Measurements from ENCODE around the gene SLC6A6.

The SLC6A6 gene

GRCh38 chr3:14413381-14414071, 11.1 kb downstream of the SLC6A6 start:
- Histone ChIP-seq H3K9ac (ENCODE audit: low read length) (no peak overlapping the region), H3K9me3 (ENCODE audit: control insufficient read depth, low read depth, low read length) (no peaks in the 10 kb centered on the region), H3K36me3 (ENCODE audit: control insufficient read depth, low read depth, low read length) (peaks cover 14% of the 10 kb centered on the region), H3K4me1 (ENCODE audit: control insufficient read depth, low read depth, low read length) (peaks cover 27% of the 10 kb centered on the region), H3K27ac (ENCODE audit: low read length) (no peak overlapping the region), H3K27me3 (ENCODE audit: control insufficient read depth, insufficient read depth, low read length) (no peaks in the 10 kb centered on the region), H3K4me3 (ENCODE audit: low read length) (peak overlapping the region; percentile 8)

DNA sequence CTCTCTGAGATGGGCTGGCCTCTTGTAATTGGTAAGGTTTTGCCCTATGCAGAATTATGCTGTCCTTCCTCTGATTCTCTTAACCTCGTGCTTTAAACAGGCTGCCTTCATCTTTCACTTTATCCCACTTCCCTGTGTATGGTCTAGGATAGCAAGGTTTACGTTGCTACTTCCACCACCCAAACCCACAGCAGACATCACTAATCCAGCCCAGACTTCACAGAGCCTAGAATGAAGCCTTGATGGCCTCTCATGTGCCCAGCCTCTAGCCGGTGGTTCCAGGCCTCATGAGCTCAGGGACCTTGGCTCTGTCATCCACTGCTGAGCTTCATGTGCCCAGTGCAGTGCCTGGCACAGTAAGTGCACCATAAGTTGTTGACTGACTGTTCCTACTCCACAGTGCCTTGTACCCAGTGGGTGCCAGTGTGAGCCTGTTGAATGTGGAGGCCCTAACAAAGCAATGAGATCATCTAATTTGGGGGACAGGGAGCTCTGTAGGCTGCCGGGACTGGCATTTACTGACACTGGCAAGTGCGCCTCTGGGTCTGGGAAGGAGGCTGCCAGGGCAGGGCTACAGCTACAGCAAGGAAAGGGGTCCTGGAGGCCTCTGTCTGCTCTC, 12.5 kb downstream of the SLC6A6 start:
- peaks cover 14% of the 10 kb centered on the region for H3K36me3 ChIP-seq (ENCODE audit: control insufficient read depth, low read depth, low read length)
- no peaks in the 10 kb centered on the region for H3K9me3 ChIP-seq (ENCODE audit: control insufficient read depth, low read depth, low read length)
- H3K4me3 ChIP-seq (ENCODE audit: low read length): no peak overlapping the region
- no peaks in the 10 kb centered on the region for H3K27me3 ChIP-seq (ENCODE audit: control insufficient read depth, insufficient read depth, low read length)
- H3K9ac ChIP-seq (ENCODE audit: low read length): no peak overlapping the region
- H3K27ac ChIP-seq (ENCODE audit: low read length): no peak overlapping the region
- H3K4me1 ChIP-seq (ENCODE audit: control insufficient read depth, low read depth, low read length): peaks cover 27% of the 10 kb centered on the region

DNA sequence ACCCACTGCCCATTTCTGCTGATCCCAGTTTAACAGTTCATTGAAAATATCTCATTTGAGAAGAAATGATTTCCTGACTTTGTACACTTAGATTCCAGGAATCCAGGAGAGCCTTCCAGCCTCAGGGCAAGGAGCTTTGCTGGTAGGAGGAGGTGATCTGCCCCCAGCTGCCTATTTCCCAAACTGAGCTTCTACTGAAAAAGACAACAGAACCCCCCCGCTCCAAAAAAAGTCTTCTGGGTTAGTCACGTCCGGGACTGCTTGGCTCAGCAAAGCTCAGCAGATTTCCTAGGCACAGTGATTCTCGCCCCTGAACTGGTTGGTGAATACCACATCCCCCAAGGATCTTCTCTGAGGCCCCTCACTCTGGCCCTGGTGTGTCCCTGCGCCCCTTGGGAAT, 13.1 kb downstream of the SLC6A6 start:
- Histone ChIP-seq H3K4me1 (ENCODE audit: control insufficient read depth, low read depth, low read length) (peaks cover 27% of the 10 kb centered on the region), H3K36me3 (ENCODE audit: control insufficient read depth, low read depth, low read length) (peaks cover 14% of the 10 kb centered on the region), H3K4me3 (ENCODE audit: low read length) (no peak overlapping the region), H3K9ac (ENCODE audit: low read length) (no peak overlapping the region), H3K27me3 (ENCODE audit: control insufficient read depth, insufficient read depth, low read length) (no peaks in the 10 kb centered on the region), H3K9me3 (ENCODE audit: control insufficient read depth, low read depth, low read length) (no peaks in the 10 kb centered on the region), H3K27ac (ENCODE audit: low read length) (no peak overlapping the region)

GRCh38 chr3:14416453-14416852, 14.0 kb downstream of the SLC6A6 start:
- peaks cover 10% of the 10 kb centered on the region for H3K36me3 ChIP-seq (ENCODE audit: control insufficient read depth, low read depth, low read length)
- H3K9ac ChIP-seq (ENCODE audit: low read length): no peak overlapping the region
- H3K27me3 ChIP-seq (ENCODE audit: control insufficient read depth, insufficient read depth, low read length): no peaks in the 10 kb centered on the region
- no peaks in the 10 kb centered on the region for H3K9me3 ChIP-seq (ENCODE audit: control insufficient read depth, low read depth, low read length)
- H3K4me1 ChIP-seq (ENCODE audit: control insufficient read depth, low read depth, low read length): peaks cover 34% of the 10 kb centered on the region
- no peak overlapping the region for H3K27ac ChIP-seq (ENCODE audit: low read length)
- no peak overlapping the region for H3K4me3 ChIP-seq (ENCODE audit: low read length)

GRCh38 chr3:14418296-14419250, 16.2 kb downstream of the SLC6A6 start:
- H3K27me3 ChIP-seq (ENCODE audit: control insufficient read depth, insufficient read depth, low read length): no peaks in the 10 kb centered on the region
- H3K27ac ChIP-seq (ENCODE audit: low read length): no peak overlapping the region
- H3K4me1 ChIP-seq (ENCODE audit: control insufficient read depth, low read depth, low read length): peaks cover 36% of the 10 kb centered on the region
- no peak overlapping the region for H3K9ac ChIP-seq (ENCODE audit: low read length)
- H3K36me3 ChIP-seq (ENCODE audit: control insufficient read depth, low read depth, low read length): peaks cover 10% of the 10 kb centered on the region
- H3K9me3 ChIP-seq (ENCODE audit: control insufficient read depth, low read depth, low read length): no peaks in the 10 kb centered on the region
- H3K4me3 ChIP-seq (ENCODE audit: low read length): no peak overlapping the region

- Histone ChIP-seq H3K9me3 (ENCODE audit: control insufficient read depth, low read depth, low read length) (no peaks in the 10 kb centered on the region), H3K27ac (ENCODE audit: low read length) (no peak overlapping the region), H3K9ac (ENCODE audit: low read length) (no peak overlapping the region), H3K4me1 (ENCODE audit: control insufficient read depth, low read depth, low read length) (peaks cover 54% of the 10 kb centered on the region), H3K27me3 (ENCODE audit: control insufficient read depth, insufficient read depth, low read length) (no peaks in the 10 kb centered on the region), H3K36me3 (ENCODE audit: control insufficient read depth, low read depth, low read length) (peaks cover 4% of the 10 kb centered on the region), H3K4me3 (ENCODE audit: low read length) (peak overlapping the region; percentile 32)
Observed at GRCh38 chr3:14422016-14422963, 19.9 kb downstream of the SLC6A6 start.

GRCh38 chr3:14423197-14423743, 20.9 kb downstream of the SLC6A6 start:
- Histone ChIP-seq H3K9ac (ENCODE audit: low read length) (no peak overlapping the region), H3K27ac (ENCODE audit: low read length) (no peak overlapping the region), H3K36me3 (ENCODE audit: control insufficient read depth, low read depth, low read length) (no peaks in the 10 kb centered on the region), H3K4me3 (ENCODE audit: low read length) (peak overlapping the region; percentile 32), H3K27me3 (ENCODE audit: control insufficient read depth, insufficient read depth, low read length) (no peaks in the 10 kb centered on the region), H3K9me3 (ENCODE audit: control insufficient read depth, low read depth, low read length) (no peaks in the 10 kb centered on the region), H3K4me1 (ENCODE audit: control insufficient read depth, low read depth, low read length) (peaks cover 49% of the 10 kb centered on the region)

- H3K27ac ChIP-seq (ENCODE audit: low read length): no peak overlapping the region
- no peaks in the 10 kb centered on the region for H3K36me3 ChIP-seq (ENCODE audit: control insufficient read depth, low read depth, low read length)
- H3K9ac ChIP-seq (ENCODE audit: low read length): no peak overlapping the region
- no peaks in the 10 kb centered on the region for H3K9me3 ChIP-seq (ENCODE audit: control insufficient read depth, low read depth, low read length)
- H3K4me1 ChIP-seq (ENCODE audit: control insufficient read depth, low read depth, low read length): peaks cover 49% of the 10 kb centered on the region
- no peaks in the 10 kb centered on the region for H3K27me3 ChIP-seq (ENCODE audit: control insufficient read depth, insufficient read depth, low read length)
- no peak overlapping the region for H3K4me3 ChIP-seq (ENCODE audit: low read length)
Observed at GRCh38 chr3:14423963-14424362, 21.6 kb downstream of the SLC6A6 start.

GRCh38 chr3:14424711-14425580, 22.5 kb downstream of the SLC6A6 start:
- Histone ChIP-seq H3K27ac (ENCODE audit: low read length) (no peak overlapping the region), H3K27me3 (ENCODE audit: control insufficient read depth, insufficient read depth, low read length) (no peaks in the 10 kb centered on the region), H3K4me1 (ENCODE audit: control insufficient read depth, low read depth, low read length) (peaks cover 49% of the 10 kb centered on the region), H3K4me3 (ENCODE audit: low read length) (no peak overlapping the region), H3K9ac (ENCODE audit: low read length) (no peak overlapping the region), H3K9me3 (ENCODE audit: control insufficient read depth, low read depth, low read length) (no peaks in the 10 kb centered on the region), H3K36me3 (ENCODE audit: control insufficient read depth, low read depth, low read length) (no peaks in the 10 kb centered on the region)
